Fibroblast of lung (primary cell): ENCODE results near the gene MAGED2.

Experiments
- CTCF ChIP-seq, 2 donors: IDR thresholded peaks in 1 of 2; conservative IDR thresholded peaks in 1 of 2; 1 replicate in 1 of 2; 2 replicates in 1 of 2; pipeline ENCODE4 v1.5.1; 2011 to 2012; ENCODE audit warnings: low read length in 2 of 2, control low read depth in 1 of 2, inconsistent platforms in 1 of 2, low read depth in 1 of 2, mild to moderate bottlenecking in 1 of 2
- EZH2 ChIP-seq: IDR thresholded peaks from 2 replicates; pipeline ENCODE4 v1.5.1; 2012; ENCODE audit warnings: low read length, control low read depth, mild to moderate bottlenecking; ENCODE audit errors: missing control alignments

- TF ChIP-seq CTCF (conservative IDR thresholded peaks at IDR 0.05 in 1 of 2, IDR thresholded peaks at IDR 0.05 in 1 of 2; ENCODE audit: low read depth in 1 of 2, low read length in 2 of 2): no peak
- no peak for TF ChIP-seq EZH2
These were observed 16.6 kb downstream of the MAGED2 start for GRCh38 chrX:54824195-54824594.
